Activated CD8-positive, alpha-beta T cell treated with anti-CD3 and anti-CD28 coated beads, Interleukin-2, amount 10 ng/mL, durations not matched to agents 7 days and 5 days (primary cell): Measurements from ENCODE around the gene RAB4A. TPM values are rescaled to one million over a fixed set of nuclear protein-coding genes. Genes with fewer than 3 reads are reported as not detected.

Experiments used
- ATAC-seq: fragments of 150-1000 bp; cut with Tn5 transposase; one replicate; pipeline ENCODE4 v1.10.0; 2021; ENCODE audit warnings: moderate library complexity
- CTCF ChIA-PET: fragments of 350-600 bp; sonication (Branson Sonifier 250); formaldehyde crosslinking; loops from one replicate; lab custom pipeline; 2021; ENCODE audit warnings: antibody characterized with exemption; lab: Charles Lee
- POLR2A ChIA-PET: fragments of 350-600 bp; sonication (Branson Sonifier 250); formaldehyde crosslinking; loops from one replicate; lab custom pipeline; 2021; ENCODE audit warnings: antibody characterized with exemption; lab: Charles Lee
- DNase-seq: peaks from one replicate; pipeline ENCODE4 v3.0.0-alpha.2; 2020
- H3K27ac Mint-ChIP-seq: one replicate; pipeline ENCODE4 v1.8.0; 2021; ENCODE audit warnings: mild to moderate bottlenecking, mixed read lengths
- H3K27me3 Mint-ChIP-seq: one replicate; pipeline ENCODE4 v1.8.0; 2021; ENCODE audit warnings: low read depth, mixed read lengths
- H3K36me3 Mint-ChIP-seq: one replicate; pipeline ENCODE4 v1.8.0; 2021; ENCODE audit warnings: low read depth, mixed read lengths
- H3K4me1 Mint-ChIP-seq: one replicate; pipeline ENCODE4 v1.8.0; 2021; ENCODE audit warnings: low read depth, mixed read lengths
- H3K4me3 Mint-ChIP-seq: one replicate; pipeline ENCODE4 v1.8.0; 2021; ENCODE audit warnings: mild to moderate bottlenecking, mixed read lengths
- H3K9me3 Mint-ChIP-seq: one replicate; pipeline ENCODE4 v1.8.0; 2022; ENCODE audit warnings: mixed read lengths; ENCODE audit not compliant: insufficient read depth
- total RNA-seq, 2 experiments: library from RNA; stranded (reverse); gene quantifications; one replicate each; pipeline ENCODE4 v1.2.3, GENCODE V29; 2021

RAB4A gene
- total RNA-seq, 2 experiments from 2014 or later, result 40.4 to 41.7 TPM

- H3K9me3 Mint-ChIP-seq, result no peaks in the 10 kb centered on the region
- H3K27ac Mint-ChIP-seq, result no peak overlapping the region
- H3K36me3 Mint-ChIP-seq, result peaks cover 22% of the 10 kb centered on the region
- H3K4me3 Mint-ChIP-seq, result no peak overlapping the region
- no peaks in the 10 kb centered on the region for H3K27me3 Mint-ChIP-seq
- POLR2A ChIA-PET, result no interaction called here
- ATAC-seq (no peak), DNase-seq (no peak)
- CTCF ChIA-PET, result interaction anchor here (1.0 to 2.2 kb wide), 2 partner anchors 12 to 18 kb away, joined by 3 to 6 read pairs; no protein-coding TSS in a partner anchor
- H3K4me1 Mint-ChIP-seq, result peaks cover 24% of the 10 kb centered on the region
Observed at GRCh38 chr1:229273507-229274232, 2.8 kb downstream of the RAB4A start.

DNA sequence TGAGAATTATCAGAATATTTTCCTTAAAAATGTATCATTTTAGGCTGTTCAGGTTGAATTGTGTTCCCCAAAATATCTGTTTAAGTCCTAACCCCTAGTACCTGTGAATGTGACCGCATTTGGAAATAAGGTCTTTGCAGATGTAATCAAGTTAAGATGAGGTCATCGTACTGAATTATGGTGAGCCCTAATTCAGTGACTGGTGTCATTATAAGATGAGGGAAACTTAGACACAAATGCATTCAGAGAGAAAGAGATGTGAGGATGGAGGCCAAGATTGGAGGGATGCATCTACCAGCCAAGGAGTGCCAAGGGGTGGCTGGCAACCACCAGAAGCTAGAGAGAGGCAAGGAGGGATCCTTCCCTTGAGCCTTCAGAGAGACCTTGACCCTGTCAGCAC, 4.1 kb downstream of the RAB4A start:
- ChIA-PET POLR2A (interaction anchor here (0.8 kb wide), 1 partner anchor 17 kb away, joined by 3 read pairs; no protein-coding TSS in a partner anchor), CTCF (no interaction called here)
- ATAC-seq, result no peak
- H3K4me3 Mint-ChIP-seq, result no peak overlapping the region
- no peaks in the 10 kb centered on the region for H3K27me3 Mint-ChIP-seq
- H3K27ac Mint-ChIP-seq, result no peak overlapping the region
- DNase-seq, result no peak
- peaks cover 24% of the 10 kb centered on the region for H3K4me1 Mint-ChIP-seq
- H3K36me3 Mint-ChIP-seq, result peaks cover 22% of the 10 kb centered on the region
- H3K9me3 Mint-ChIP-seq, result no peaks in the 10 kb centered on the region

DNA sequence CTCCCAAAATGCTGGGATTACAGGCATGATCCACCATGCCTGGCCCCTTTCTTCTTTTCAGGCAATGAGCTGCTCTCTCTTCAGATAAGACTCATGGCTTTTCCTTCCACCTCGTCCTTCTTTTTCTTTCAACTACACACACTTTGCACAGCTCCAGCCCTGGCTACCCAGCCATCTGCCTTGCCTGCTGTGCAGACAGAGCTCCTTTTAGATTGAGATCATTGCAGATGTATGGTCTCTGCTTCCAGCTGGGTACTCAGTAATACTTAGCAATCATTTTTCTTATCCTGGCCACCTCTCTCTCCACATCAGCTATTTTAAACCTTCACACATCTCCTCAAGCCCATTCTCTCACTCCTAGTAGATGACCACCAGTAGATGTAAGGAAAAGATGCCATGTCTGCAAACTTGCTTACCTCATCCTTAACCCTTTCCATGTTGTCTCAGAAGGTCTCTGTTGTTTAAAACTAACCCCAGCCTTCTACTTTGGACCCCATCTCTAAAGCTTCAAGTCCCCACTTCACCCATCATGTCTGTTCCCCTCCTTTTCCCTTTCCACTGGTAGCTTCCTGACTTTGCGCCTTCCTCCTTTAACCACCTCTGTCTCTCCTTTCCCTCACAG, 7.3 kb downstream of the RAB4A start:
- Mint-ChIP-seq H3K27me3 (no peaks in the 10 kb centered on the region), H3K4me1 (peaks cover 16% of the 10 kb centered on the region)
- POLR2A ChIA-PET, result no interaction called here

DNA sequence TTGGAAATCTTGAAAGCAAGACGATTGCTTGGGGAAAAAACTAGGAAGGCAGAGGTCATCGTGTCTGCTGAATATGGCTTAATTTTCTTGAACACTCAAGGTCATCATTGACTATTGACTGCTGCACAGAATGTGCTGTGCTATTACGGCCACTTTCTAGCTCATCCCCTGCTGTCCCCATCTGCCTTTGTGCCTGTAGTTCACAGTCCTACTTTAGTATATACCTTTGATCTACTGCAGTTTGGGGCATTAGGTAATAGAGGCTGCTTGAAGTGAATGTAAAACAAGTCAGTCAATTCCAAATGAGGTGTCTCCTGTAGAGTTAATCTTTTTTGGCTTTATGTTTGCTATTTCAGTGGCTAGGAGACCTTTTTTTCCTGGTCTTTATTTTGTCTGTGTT, 8.3 kb downstream of the RAB4A start:
- Mint-ChIP-seq H3K4me1 (peaks cover 15% of the 10 kb centered on the region), H3K27me3 (no peaks in the 10 kb centered on the region), H3K27ac (no peak overlapping the region), H3K9me3 (peaks cover 4% of the 10 kb centered on the region), H3K36me3 (peaks cover 21% of the 10 kb centered on the region), H3K4me3 (no peak overlapping the region)
- CTCF ChIA-PET, result interaction anchor here (1.2 kb wide), 1 partner anchor 52 kb away, joined by 3 read pairs; no protein-coding TSS in a partner anchor
- no peak for DNase-seq
- ATAC-seq, result no peak
- POLR2A ChIA-PET, result no interaction called here

More for the DNA sequence above, 7.3 kb downstream of the RAB4A start:
- H3K27ac Mint-ChIP-seq, result no peak overlapping the region
- peaks cover 4% of the 10 kb centered on the region for H3K9me3 Mint-ChIP-seq
- peaks cover 21% of the 10 kb centered on the region for H3K36me3 Mint-ChIP-seq
- no peak overlapping the region for H3K4me3 Mint-ChIP-seq
- no peak for ATAC-seq
- DNase-seq, result no peak
- CTCF ChIA-PET, result interaction anchor here (0.8 to 1.2 kb wide), 3 partner anchors 37 to 204 kb away, joined by 3 read pairs; no protein-coding TSS in a partner anchor

DNA sequence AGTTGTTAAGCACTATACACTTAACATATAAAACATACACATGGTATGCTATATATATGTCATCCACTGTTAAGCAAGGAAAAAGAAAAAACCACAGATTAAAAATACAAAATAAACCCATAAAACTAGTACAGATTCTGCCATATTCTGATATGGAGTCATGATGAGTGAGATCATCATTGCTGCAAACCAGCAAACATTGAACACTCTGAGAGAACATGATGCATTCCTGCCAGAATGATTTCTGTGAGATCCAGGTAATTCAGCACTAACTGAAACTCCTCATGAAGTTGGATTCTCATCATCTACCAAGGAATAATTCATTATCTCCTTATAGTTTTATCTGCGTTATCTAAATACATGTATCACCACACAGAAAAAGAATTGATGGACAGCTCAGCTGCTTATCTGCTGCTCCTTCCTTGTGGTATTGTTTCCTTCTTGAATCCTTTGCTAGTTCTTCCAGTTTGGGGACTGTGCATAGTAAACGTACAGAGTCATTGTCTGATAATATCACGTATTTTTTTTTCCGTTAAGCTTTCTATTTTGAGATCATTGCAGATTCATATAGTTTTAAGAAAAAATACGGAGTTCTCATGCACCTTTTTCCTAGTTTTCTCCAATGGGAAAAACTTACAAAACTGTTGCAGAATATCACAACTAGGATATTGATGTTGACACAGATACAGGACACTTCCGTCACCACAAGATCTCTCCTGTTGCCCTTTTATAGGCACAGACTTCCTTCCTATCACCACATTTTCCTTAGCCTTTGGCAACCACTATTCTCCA, 9.3 kb downstream of the RAB4A start:
- DNase-seq (no peak), ATAC-seq (no peak)
- no peak overlapping the region for H3K27ac Mint-ChIP-seq
- H3K9me3 Mint-ChIP-seq, result peaks cover 4% of the 10 kb centered on the region
- H3K4me3 Mint-ChIP-seq, result no peak overlapping the region
- H3K4me1 Mint-ChIP-seq, result peaks cover 9% of the 10 kb centered on the region
- ChIA-PET CTCF (no interaction called here), POLR2A (no interaction called here)
- H3K36me3 Mint-ChIP-seq, result peaks cover 18% of the 10 kb centered on the region
- no peaks in the 10 kb centered on the region for H3K27me3 Mint-ChIP-seq

GRCh38 chr1:229280921-229281320, 10.0 kb downstream of the RAB4A start:
- H3K9me3 Mint-ChIP-seq, result peaks cover 4% of the 10 kb centered on the region
- no peak overlapping the region for H3K27ac Mint-ChIP-seq
- H3K4me3 Mint-ChIP-seq, result no peak overlapping the region
- H3K27me3 Mint-ChIP-seq, result no peaks in the 10 kb centered on the region
- CTCF ChIA-PET, result no interaction called here
- POLR2A ChIA-PET, result no interaction called here
- ATAC-seq (no peak), DNase-seq (no peak)
- peaks cover 10% of the 10 kb centered on the region for H3K4me1 Mint-ChIP-seq
- peaks cover 15% of the 10 kb centered on the region for H3K36me3 Mint-ChIP-seq

GRCh38 chr1:229281339-229281926, 10.5 kb downstream of the RAB4A start:
- ChIA-PET POLR2A (no interaction called here), CTCF (no interaction called here)
- Mint-ChIP-seq H3K27ac (no peak overlapping the region), H3K9me3 (peaks cover 4% of the 10 kb centered on the region), H3K36me3 (peaks cover 15% of the 10 kb centered on the region), H3K4me1 (peaks cover 12% of the 10 kb centered on the region), H3K4me3 (no peak overlapping the region), H3K27me3 (no peaks in the 10 kb centered on the region)
- ATAC-seq (no peak), DNase-seq (no peak)

GRCh38 chr1:229282295-229282823, 11.4 kb downstream of the RAB4A start:
- peaks cover 18% of the 10 kb centered on the region for H3K36me3 Mint-ChIP-seq
- CTCF ChIA-PET, result interaction anchor here (1.3 kb wide), 1 partner anchor 159 kb away, joined by 3 read pairs; no protein-coding TSS in a partner anchor
- POLR2A ChIA-PET, result no interaction called here
- H3K27me3 Mint-ChIP-seq, result no peaks in the 10 kb centered on the region
- no peak for DNase-seq
- H3K4me1 Mint-ChIP-seq, result peaks cover 17% of the 10 kb centered on the region
- H3K4me3 Mint-ChIP-seq, result no peak overlapping the region
- peaks cover 4% of the 10 kb centered on the region for H3K9me3 Mint-ChIP-seq
- H3K27ac Mint-ChIP-seq, result no peak overlapping the region
- ATAC-seq, result no peak

- peaks cover 4% of the 10 kb centered on the region for H3K9me3 Mint-ChIP-seq
- H3K27ac Mint-ChIP-seq, result no peak overlapping the region
- H3K27me3 Mint-ChIP-seq, result no peaks in the 10 kb centered on the region
- DNase-seq (no peak), ATAC-seq (no peak)
- H3K4me3 Mint-ChIP-seq, result no peak overlapping the region
- H3K36me3 Mint-ChIP-seq, result peaks cover 23% of the 10 kb centered on the region
- CTCF ChIA-PET, result interaction anchor here (1.3 kb wide), 1 partner anchor 158 kb away, joined by 3 read pairs; no protein-coding TSS in a partner anchor
- peaks cover 17% of the 10 kb centered on the region for H3K4me1 Mint-ChIP-seq
- POLR2A ChIA-PET, result no interaction called here
Observed at GRCh38 chr1:229283183-229283611, 12.3 kb downstream of the RAB4A start.

GRCh38 chr1:229284887-229285286, 14.0 kb downstream of the RAB4A start:
- Mint-ChIP-seq H3K27me3 (no peaks in the 10 kb centered on the region), H3K4me1 (peaks cover 17% of the 10 kb centered on the region), H3K4me3 (no peak overlapping the region), H3K9me3 (peaks cover 4% of the 10 kb centered on the region), H3K36me3 (peaks cover 36% of the 10 kb centered on the region), H3K27ac (no peak overlapping the region)
- POLR2A ChIA-PET, result no interaction called here
- CTCF ChIA-PET, result interaction anchor here (0.8 to 1.1 kb wide), 2 partner anchors 11 to 197 kb away, joined by 3 read pairs; no protein-coding TSS in a partner anchor
- no peak for DNase-seq
- ATAC-seq, result no peak

DNA sequence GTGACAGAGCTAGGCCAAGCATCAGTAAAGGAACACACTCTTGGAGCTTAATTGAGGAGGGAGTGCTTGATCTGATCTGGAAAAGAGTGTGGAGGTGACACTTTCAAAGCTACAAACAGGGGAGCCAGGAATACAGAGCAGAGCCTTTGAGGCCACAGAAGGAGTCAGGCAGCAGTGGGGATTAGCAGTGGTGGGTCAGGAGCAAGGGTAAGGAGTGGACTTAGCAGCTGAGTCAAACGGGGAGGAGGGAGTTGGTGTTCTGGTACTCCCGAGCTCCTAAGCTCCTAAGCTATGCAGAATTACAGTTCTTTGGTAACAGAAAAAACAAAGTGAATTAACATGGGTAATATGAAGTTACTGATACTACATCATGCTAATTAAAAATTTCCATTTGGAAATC, 14.5 kb downstream of the RAB4A start:
- Mint-ChIP-seq H3K4me1 (peaks cover 14% of the 10 kb centered on the region), H3K4me3 (no peak overlapping the region), H3K27me3 (no peaks in the 10 kb centered on the region), H3K9me3 (peaks cover 4% of the 10 kb centered on the region), H3K36me3 (peaks cover 42% of the 10 kb centered on the region), H3K27ac (no peak overlapping the region)
- DNase-seq (no peak), ATAC-seq (no peak)
- POLR2A ChIA-PET, result no interaction called here
- CTCF ChIA-PET, result interaction anchor here (0.8 to 1.1 kb wide), 2 partner anchors 11 to 197 kb away, joined by 3 read pairs; no protein-coding TSS in a partner anchor
